ENCODE data around the gene PHYHD1.

- TF ChIP-seq POLR2AphosphoS5 (IDR thresholded peaks at IDR 0.05; ENCODE audit: low read depth) (no peak), CTCF (IDR thresholded peaks at IDR 0.05; ENCODE audit: insufficient read depth, low read length) (no peak), REST (IDR thresholded peaks at IDR 0.05; ENCODE audit: insufficient replicate concordance, low read depth) (no peak), SPI1 (IDR thresholded peaks at IDR 0.05; ENCODE audit: borderline replicate concordance, low read depth) (no peak)
These were observed 3.5 kb upstream of the PHYHD1 start for GRCh38 chr9:128917151-128917849.
